GM12878 (cell line): ENCODE data around the gene PTPRJ. TPM values are rescaled to one million over a fixed set of nuclear protein-coding genes. Genes with fewer than 3 reads are reported as not detected.
A peak's percentile ranks its signal among the peaks of the same experiment; 100 is the strongest.

Experiments used
- ATAC-seq: fragments of 200-7000 bp; cut with Tn5 transposase; 3 replicates; pipeline ENCODE4 v1.9.1; 2020; ENCODE audit warnings: mild to moderate bottlenecking, moderate library complexity
- BruUV-seq: library from RNA; stranded (reverse); fragments of 400-500 nt; replicated peaks from 2 replicates; lab custom pipeline; 2021; lab: Mats Ljungman, UMichigan
- CTCF ChIA-PET: fragments of 300-600 bp; sonication (Branson Sonifier 250); formaldehyde crosslinking; extraction: SDS; loops from one replicate; lab custom pipeline; 2021; ENCODE audit warnings: inconsistent platforms; lab: Yijun Ruan, JAX
- POLR2A ChIA-PET: fragments of 350-600 bp; formaldehyde crosslinking; extraction: SDS; loops from one replicate; lab custom pipeline; 2021; ENCODE audit warnings: inconsistent platforms; lab: Charles Lee
- RAD21 ChIA-PET: fragments of 300-600 bp; sonication (Branson Sonifier 250); formaldehyde crosslinking; loops from one replicate; lab custom pipeline; 2023; ENCODE audit warnings: antibody characterized with exemption; ENCODE audit not compliant: unreplicated experiment; lab: Charles Lee
- SMC1A ChIA-PET: fragments of 300-600 bp; sonication (Branson Sonifier 250); formaldehyde crosslinking; loops from one replicate; lab custom pipeline; 2023; ENCODE audit not compliant: unreplicated experiment, uncharacterized antibody; lab: Charles Lee
- DNase-seq: peaks from one replicate; pipeline ENCODE4 v3.0.0-alpha.2; 2011; ENCODE audit warnings: low read depth, low spot score
- FAIRE-seq: peaks from 3 replicates; lab custom pipeline; 2011; peaks lifted over from hg19 to GRCh38; lab: Jason Lieb, UNC
- H2AFZ ChIP-seq: 2 replicates; pipeline ENCODE4 v1.6.0; 2011; ENCODE audit warnings: low read depth, low read length, control low read depth; ENCODE audit not compliant: control insufficient read depth
- H3K27ac ChIP-seq: 2 replicates; pipeline ENCODE4 v1.5.1; 2011; ENCODE audit warnings: control low read depth; ENCODE audit not compliant: control insufficient read depth, insufficient read depth
- H3K27me3 ChIP-seq, 2 experiments: replicated peaks in 1 of 2; 2 replicates each; pipeline versions ENCODE4 v1.6.0 to v1.6.1; 2011; ENCODE audit warnings: low read length in 1 of 2; ENCODE audit not compliant: control insufficient read depth in 2 of 2, insufficient read depth in 2 of 2
- H3K36me3 ChIP-seq, 2 experiments: 2 replicates each; pipeline ENCODE4 v1.5.1; 2011; ENCODE audit warnings: low read length in 1 of 2; ENCODE audit not compliant: control insufficient read depth in 2 of 2, insufficient read depth in 2 of 2
- H3K4me1 ChIP-seq: 2 replicates; pipeline ENCODE4 v1.6.1; 2011; ENCODE audit warnings: mild to moderate bottlenecking, low read length, moderate library complexity, mixed read lengths; ENCODE audit not compliant: control insufficient read depth, insufficient read depth
- H3K4me2 ChIP-seq: 2 replicates; pipeline ENCODE4 v1.6.0; 2011; ENCODE audit warnings: control low read depth; ENCODE audit not compliant: control insufficient read depth, insufficient read depth
- H3K4me3 ChIP-seq: fragments of 200-600 bp; sonication (generic); 2 replicates; pipeline ENCODE4 v1.5.1; 2016
- H3K79me2 ChIP-seq: 2 replicates; pipeline ENCODE4 v1.6.0; 2011; ENCODE audit warnings: low read length; ENCODE audit not compliant: control insufficient read depth, insufficient read depth
- H3K9ac ChIP-seq: 2 replicates; pipeline ENCODE4 v1.8.0; 2011; ENCODE audit warnings: low read length, control low read depth, mixed read lengths; ENCODE audit not compliant: control insufficient read depth, insufficient read depth
- H3K9me3 ChIP-seq: replicated peaks from 3 replicates; pipeline ENCODE4 v1.5.1; 2011; ENCODE audit warnings: mild to moderate bottlenecking, low read length; ENCODE audit not compliant: control insufficient read depth, insufficient read depth
- H4K20me1 ChIP-seq: 2 replicates; pipeline ENCODE4 v1.6.0; 2011; ENCODE audit not compliant: control insufficient read depth, insufficient read depth
- LARP7 ChIP-seq: fragments of 450-650 bp; IDR thresholded peaks from 2 replicates; pipeline ENCODE4 v1.6.1; 2017; ENCODE audit warnings: mild to moderate bottlenecking
- NFYB ChIP-seq: IDR thresholded peaks from 2 replicates; pipeline ENCODE4 v1.6.1; 2011; ENCODE audit warnings: low read depth, mild to moderate bottlenecking, low read length, improper control_type of control experiment, moderate library complexity; ENCODE audit not compliant: insufficient read depth
- SPI1 ChIP-seq: IDR thresholded peaks from 2 replicates; pipeline ENCODE4 v1.6.1; 2011; ENCODE audit warnings: low read depth, mild to moderate bottlenecking, low read length, moderate library complexity, borderline replicate concordance; ENCODE audit not compliant: insufficient read depth
- STAT3 ChIP-seq: IDR thresholded peaks from 2 replicates; pipeline ENCODE4 v1.6.1; 2011; ENCODE audit warnings: low read depth, low read length, improper control_type of control experiment
- ZNF687 ChIP-seq: fragments of 450-650 bp; IDR thresholded peaks from 2 replicates; pipeline ENCODE4 v1.6.1; 2017; ENCODE audit warnings: mild to moderate bottlenecking, moderate library complexity
- WGBS: methylation state at CpG from one replicate; pipeline ENCODE4 v1.1.6; 2016; ENCODE audit warnings: low lambda C conversion rate; ENCODE audit not compliant: insufficient replicate concordance, insufficient coverage; ENCODE audit errors: missing lambda C conversion rate; 5-methylcytosine and 5-hydroxymethylcytosine counted together
- in situ Hi-C: fragments of 300-500 bp; cut with MboI; formaldehyde crosslinking; loops from 9 replicates; pipeline ENCODE4 v1.14.3; 2018; ENCODE audit warnings: mixed read lengths
- intact Hi-C: fragments of 100-400 bp; cut with micrococcal nuclease; formaldehyde crosslinking; loops from one replicate; pipeline ENCODE4 v1.14.2; 2022; ENCODE audit not compliant: unreplicated experiment
- polyA plus RNA-seq, 11 experiments: library from polyadenylated mRNA; depleted of rRNA in 4 of 11; unstranded in 6 of 11; stranded (reverse) in 5 of 11; fragments of >200 nt; fragmentation: Nextera tagmentation in 4 of 11; fragmentation: Illumina TruSeq in 1 of 11; extraction: Ambion mirVana in 4 of 11; extraction: Trizol in 1 of 11; gene quantifications; 1 replicate in 1 of 11; 2 replicates in 10 of 11; pipeline versions ENCODE4 v1.2.1 to v1.2.3, GENCODE V29; 2011 to 2016; ENCODE audit warnings: inconsistent platforms in 2 of 11, missing spikeins in 2 of 11, low read depth in 1 of 11
- total RNA-seq, 4 experiments: library from RNA; depleted of rRNA in 3 of 4; stranded (reverse); fragments of >200 nt in 3 of 4; fragmentation: Illumina TruSeq in 1 of 4; extraction: Trizol in 1 of 4; gene quantifications; 2 replicates each; pipeline versions ENCODE4 v1.2.1 to v1.2.3, GENCODE V29; 2013 to 2021

Gene PTPRJ
- total and polyA plus RNA-seq, 10 of the 15 experiments (the other 5 are each of a cell fraction or from before 2014, with no cell fraction given) = 0.22 to 22.4 (median 7.4) TPM

- Histone ChIP-seq H3K27ac (peak overlapping the region; percentile 2; the same call in 1 of the 2 replicates), H3K79me2 (peaks cover 8% of the 10 kb centered on the region), H3K9ac (no peak overlapping the region), H3K36me3 (peaks cover 0 to 2% of the 10 kb centered on the region in 2 experiments; a peak in 1 of 4 replicates), H3K9me3 (no peaks in the 10 kb centered on the region), H4K20me1 (no peaks in the 10 kb centered on the region), H3K4me2 (0 out of 2 replicates have a peak overlapping the region, but pooled peaks have one; percentile 4), H3K27me3 (no peaks in the 10 kb centered on the region), H3K4me3 (no peak overlapping the region), H3K4me1 (peaks cover 29% of the 10 kb centered on the region)
- CTCF ChIA-PET = interaction anchor here (1.1 kb wide), 1 partner anchor 103 kb away, joined by 3 read pairs; no protein-coding TSS in a partner anchor
- WGBS = 71% methylated on average over 11 of the region's 11 CpGs
- FAIRE-seq (no peak), DNase-seq (no peak), ATAC-seq (0 out of 3 replicates have a peak, but pooled peaks have one; percentile 32)
- no TSS peak for BruUV-seq
- in situ Hi-C loops (no loop called here), intact Hi-C loops (loop anchor here (5.0 kb wide), 1 partner anchor 49 kb away; no protein-coding TSS in a partner anchor)
- POLR2A ChIA-PET = no interaction called here
- SMC1A ChIA-PET = no interaction called here
- RAD21 ChIA-PET = interaction anchor here (0.9 kb wide), 1 partner anchor 34 kb away, joined by 3 read pairs; no protein-coding TSS in a partner anchor
- TF ChIP-seq LARP7 (no peak), SPI1 (peak; percentile 58; the same call in 1 of the 2 replicates), ZNF687 (no peak), STAT3 (no peak), NFYB (no peak)
- TF ChIP-seq, all 136 proteins: peak for 1
- H2AFZ ChIP-seq = peak overlapping the region; percentile 15; the same call in 1 of the 2 replicates
Measured at GRCh38 chr11:48037709-48038468, 57.5 kb downstream of the PTPRJ start.
